IMR-90 (cell line): ENCODE results near the gene PRMT1. TPM values are rescaled to one million over a fixed set of nuclear protein-coding genes. Genes with fewer than 3 reads are reported as not detected.

Source experiments
- ATAC-seq: fragments of 200-7000 bp; cut with Tn5 transposase; 2 replicates; pipeline ENCODE4 v1.9.1; 2020; ENCODE audit warnings: low read depth, mild to moderate bottlenecking, moderate library complexity
- BruUV-seq: library from RNA; stranded (reverse); fragments of 400-500 nt; replicated peaks from 2 replicates; lab custom pipeline; 2021; lab: Mats Ljungman, UMichigan
- CTCF ChIA-PET: fragments of 300-600 bp; formaldehyde crosslinking; extraction: SDS; loops from one replicate; lab custom pipeline; 2021; ENCODE audit warnings: antibody characterized with exemption; lab: Yijun Ruan, JAX
- POLR2A ChIA-PET: fragments of 300-600 bp; sonication (Branson Sonifier 250); formaldehyde crosslinking; loops from one replicate; lab custom pipeline; 2022; ENCODE audit warnings: antibody characterized with exemption; ENCODE audit not compliant: unreplicated experiment; lab: Charles Lee
- DNase-seq: peaks from one replicate; pipeline ENCODE4 v3.0.0; 2013
- H2AFZ ChIP-seq: replicated peaks from 2 replicates; pipeline ENCODE3; 2013; ENCODE audit warnings: low read length, mild to moderate bottlenecking; ENCODE audit not compliant: poor library complexity
- H2AK5ac ChIP-seq: 2 replicates; pipeline ENCODE4 v1.6.1; 2013; ENCODE audit warnings: low read depth, low read length, inconsistent platforms
- H2AK9ac ChIP-seq: replicated peaks from 2 replicates; pipeline ENCODE3; 2013; ENCODE audit warnings: mild to moderate bottlenecking, low read depth, low read length, moderate library complexity; ENCODE audit not compliant: poor library complexity
- H2BK120ac ChIP-seq: 2 replicates; pipeline ENCODE4 v1.6.1; 2013; ENCODE audit warnings: low read depth, low read length, inconsistent platforms
- H2BK15ac ChIP-seq: 3 replicates; pipeline ENCODE4 v1.6.1; 2013; ENCODE audit warnings: low read depth, low read length, inconsistent platforms
- H2BK20ac ChIP-seq: 2 replicates; pipeline ENCODE4 v1.6.1; 2013; ENCODE audit warnings: low read depth, mild to moderate bottlenecking, inconsistent platforms, low read length, moderate library complexity
- H2BK5ac ChIP-seq: 2 replicates; pipeline ENCODE4 v1.6.1; 2013; ENCODE audit warnings: mild to moderate bottlenecking, low read depth, low read length, inconsistent platforms; ENCODE audit not compliant: poor library complexity, severe bottlenecking
- H3K14ac ChIP-seq: replicated peaks from 2 replicates; pipeline ENCODE4 v1.6.1; 2013; ENCODE audit warnings: low read depth, low read length, inconsistent platforms
- H3K18ac ChIP-seq: 2 replicates; pipeline ENCODE4 v1.6.1; 2013; ENCODE audit warnings: low read depth, low read length, control low read depth
- H3K23ac ChIP-seq: 2 replicates; pipeline ENCODE4 v1.6.1; 2013; ENCODE audit warnings: low read depth, low read length, inconsistent platforms
- H3K27ac ChIP-seq: 2 replicates; pipeline ENCODE4 v1.5.1; 2013; ENCODE audit warnings: mild to moderate bottlenecking, control low read depth, low read length; ENCODE audit not compliant: insufficient read depth
- H3K27me3 ChIP-seq: 2 replicates; pipeline ENCODE4 v1.6.1; 2013; ENCODE audit warnings: low read length; ENCODE audit not compliant: control insufficient read depth, insufficient read depth
- H3K36me3 ChIP-seq: 2 replicates; pipeline ENCODE4 v1.6.1; 2013; ENCODE audit warnings: low read length, mixed read lengths; ENCODE audit not compliant: control insufficient read depth, insufficient read depth
- H3K4ac ChIP-seq: 2 replicates; pipeline ENCODE4 v1.6.1; 2013; ENCODE audit warnings: low read depth, low read length, inconsistent platforms
- H3K4me1 ChIP-seq: 2 replicates; pipeline ENCODE4 v1.6.1; 2013; ENCODE audit warnings: low read length, mixed read lengths; ENCODE audit not compliant: control insufficient read depth, insufficient read depth
- H3K4me2 ChIP-seq: 2 replicates; pipeline ENCODE4 v1.6.1; 2013; ENCODE audit warnings: low read depth, mild to moderate bottlenecking, control low read depth, low read length, moderate library complexity
- H3K4me3 ChIP-seq: 2 replicates; pipeline ENCODE4 v1.5.1; 2013; ENCODE audit warnings: low read depth, mild to moderate bottlenecking, control low read depth, low read length, moderate library complexity; ENCODE audit not compliant: insufficient read depth
- H3K56ac ChIP-seq: 2 replicates; pipeline ENCODE4 v1.6.1; 2013; ENCODE audit warnings: low read length, inconsistent platforms; ENCODE audit not compliant: insufficient read depth; ENCODE audit errors: extremely low read depth
- H3K79me1 ChIP-seq, 2 experiments: 2 replicates each; pipeline ENCODE4 v1.6.1; 2013; ENCODE audit warnings: low read length in 2 of 2, inconsistent platforms in 1 of 2, low read depth in 1 of 2
- H3K9ac ChIP-seq: 2 replicates; pipeline ENCODE4 v1.6.1; 2013; ENCODE audit warnings: low read depth, low read length, control low read depth
- H3K9me1 ChIP-seq: 2 replicates; pipeline ENCODE4 v1.6.1; 2013; ENCODE audit warnings: low read length, inconsistent platforms; ENCODE audit not compliant: insufficient read depth
- H3K9me3 ChIP-seq: 2 replicates; pipeline ENCODE4 v1.6.1; 2013; ENCODE audit warnings: low read length; ENCODE audit not compliant: control insufficient read depth, insufficient read depth
- H4K20me1 ChIP-seq: 2 replicates; pipeline ENCODE4 v1.6.1; 2013; ENCODE audit warnings: low read length, inconsistent platforms; ENCODE audit not compliant: insufficient read depth
- H4K5ac ChIP-seq: 2 replicates; pipeline ENCODE4 v1.6.1; 2013; ENCODE audit warnings: mild to moderate bottlenecking, low read depth, low read length, control low read depth
- H4K8ac ChIP-seq, 2 experiments: 2 replicates each; pipeline ENCODE4 v1.6.1; 2013; ENCODE audit warnings: low read depth in 2 of 2, low read length in 2 of 2, control low read depth in 1 of 2, inconsistent platforms in 1 of 2
- H4K91ac ChIP-seq: 2 replicates; pipeline ENCODE4 v1.6.1; 2013; ENCODE audit warnings: low read depth, low read length, inconsistent platforms; ENCODE audit not compliant: insufficient read depth
- BHLHE40 ChIP-seq: fragments of 150-350 bp; IDR thresholded peaks from 2 replicates; pipeline ENCODE4 v1.6.1; 2016; ENCODE audit warnings: mild to moderate bottlenecking, low read depth, low read length
- CHD1 ChIP-seq: IDR thresholded peaks from 2 replicates; pipeline ENCODE4 v1.6.1; 2012; ENCODE audit warnings: low read depth, low read length, improper control_type of control experiment
- ELK1 ChIP-seq: fragments of 150-350 bp; IDR thresholded peaks from 2 replicates; pipeline ENCODE4 v1.6.1; 2016; ENCODE audit warnings: low read depth, mild to moderate bottlenecking, low read length, moderate library complexity, borderline replicate concordance
- FOS ChIP-seq: fragments of 150-350 bp; IDR thresholded peaks from 2 replicates; pipeline ENCODE4 v1.6.1; 2016; ENCODE audit warnings: low read depth, low read length
- MAFK ChIP-seq: IDR thresholded peaks from 2 replicates; pipeline ENCODE4 v1.6.1; 2012; ENCODE audit warnings: low read depth, low read length, improper control_type of control experiment
- MAZ ChIP-seq: IDR thresholded peaks from 2 replicates; pipeline ENCODE4 v1.6.1; 2012; ENCODE audit warnings: low read depth, mild to moderate bottlenecking, low read length, improper control_type of control experiment, moderate library complexity, borderline replicate concordance
- MXI1 ChIP-seq: IDR thresholded peaks from 2 replicates; pipeline ENCODE4 v1.6.1; 2012; ENCODE audit warnings: low read depth, mild to moderate bottlenecking, low read length, moderate library complexity, borderline replicate concordance
- NFE2L2 ChIP-seq: fragments of 150-350 bp; IDR thresholded peaks from 2 replicates; pipeline ENCODE4 v1.6.1; 2016; ENCODE audit warnings: low read depth, mild to moderate bottlenecking, low read length
- POLR2A ChIP-seq: IDR thresholded peaks from 2 replicates; pipeline ENCODE4 v1.6.1; 2012; ENCODE audit warnings: mild to moderate bottlenecking, low read depth, low read length
- RAD21 ChIP-seq: IDR thresholded peaks from 2 replicates; pipeline ENCODE4 v1.6.1; 2012; ENCODE audit warnings: low read length, improper control_type of control experiment
- RCOR1 ChIP-seq: IDR thresholded peaks from 2 replicates; pipeline ENCODE4 v1.6.1; 2012; ENCODE audit warnings: mild to moderate bottlenecking, low read length, improper control_type of control experiment; ENCODE audit not compliant: insufficient replicate concordance
- RFX5 ChIP-seq: IDR thresholded peaks from 2 replicates; pipeline ENCODE4 v1.8.0; 2012; ENCODE audit warnings: low read depth, mild to moderate bottlenecking, low read length, moderate library complexity
- SMC3 ChIP-seq: fragments of 150-350 bp; IDR thresholded peaks from 2 replicates; pipeline ENCODE4 v1.6.1; 2016; ENCODE audit warnings: low read depth, mild to moderate bottlenecking, antibody characterized with exemption, low read length, moderate library complexity
- USF2 ChIP-seq: fragments of 150-350 bp; IDR thresholded peaks from 2 replicates; pipeline ENCODE4 v1.6.1; 2017; ENCODE audit warnings: mild to moderate bottlenecking, antibody characterized with exemption, low read length, low read depth
- WGBS, 2 experiments: methylation state at CpG; one replicate each; pipeline versions ENCODE4 v1.1.5 to v1.1.7; 2013; ENCODE audit warnings: missing lambda C conversion rate in 2 of 2; ENCODE audit not compliant: insufficient read length in 1 of 2; ENCODE audit errors: extremely low coverage in 2 of 2; 5-methylcytosine and 5-hydroxymethylcytosine counted together
- dilution Hi-C: fragments of 300-500 bp; cut with HindIII; formaldehyde crosslinking; loops from one replicate; pipeline ENCODE4 v1.14.3; 2018; ENCODE audit warnings: low sequenced_read_pairs; ENCODE audit not compliant: unreplicated experiment
- in situ Hi-C: fragments of 300-500 bp; cut with MboI; formaldehyde crosslinking; loops from 3 replicates; pipeline ENCODE4 v1.14.3; 2019; ENCODE audit warnings: low sequenced_read_pairs, inconsistent platforms, mixed read lengths
- intact Hi-C: fragments of 100-400 bp; cut with micrococcal nuclease; formaldehyde crosslinking; loops from 2 replicates; pipeline ENCODE4 v1.10.0; 2022
- polyA plus RNA-seq, 3 experiments: library from polyadenylated mRNA; depleted of rRNA; stranded (reverse); fragments of >200 nt; gene quantifications; 2 replicates each; pipeline ENCODE4 v1.2.3, GENCODE V29; 2012; ENCODE audit warnings: low replicate concordance in 1 of 3
- total RNA-seq: library from RNA; depleted of rRNA; stranded (reverse); fragments of >200 nt; gene quantifications from 2 replicates; pipeline ENCODE4 v1.2.3, GENCODE V29; 2012

The PRMT1 gene
- total and polyA plus RNA-seq, 2 of the 4 experiments (the other 2 are of a cell fraction): 497 to 840 TPM

- H3K56ac ChIP-seq: no peak overlapping the region
- H3K36me3 ChIP-seq: peaks cover 20% of the 10 kb centered on the region
- no peaks in the 10 kb centered on the region for H4K20me1 ChIP-seq
- WGBS, 2 experiments: 88% methylated on average over 5 of the region's 7 CpGs; no CpG with 5 or more reads in 1 of the 2 experiments
- H3K4me3 ChIP-seq: no peak overlapping the region
- no peaks in the 10 kb centered on the region for H3K9me3 ChIP-seq
- dilution Hi-C loops (no loop called here), intact Hi-C loops (no loop called here), in situ Hi-C loops (no loop called here)
- H3K27me3 ChIP-seq: no peaks in the 10 kb centered on the region
- CTCF ChIA-PET: no interaction called here
- ATAC-seq (no peak), DNase-seq (no peak)
- H2AFZ ChIP-seq: no peak overlapping the region
- no peak for TF ChIP-seq RFX5
- TF ChIP-seq CHD1: no peak
- no peak for TF ChIP-seq ELK1
- no peak for TF ChIP-seq NFE2L2
- no peak for TF ChIP-seq MAZ
- no peak for TF ChIP-seq RAD21
- no peak for TF ChIP-seq BHLHE40
- no peak for TF ChIP-seq MXI1
- TF ChIP-seq FOS: no peak
- no peak for TF ChIP-seq MAFK
- TF ChIP-seq RCOR1: no peak
- TF ChIP-seq SMC3: no peak
- no peak for TF ChIP-seq USF2
- TF ChIP-seq POLR2A: no peak
- H4K91ac ChIP-seq: no peak overlapping the region
- H3K27ac ChIP-seq: no peak overlapping the region
- H2BK15ac ChIP-seq: no peak overlapping the region
- H2BK20ac ChIP-seq: no peak overlapping the region
- 0 out of 2 replicates have a peak, but pooled peaks cover 3% of the 10 kb centered on the region for H3K9me1 ChIP-seq
- H3K9ac ChIP-seq: no peak overlapping the region
- no TSS peak for BruUV-seq
- H4K8ac ChIP-seq: no peak overlapping the region
- no peak overlapping the region for H2BK5ac ChIP-seq
- H3K18ac ChIP-seq: no peak overlapping the region
- H2BK120ac ChIP-seq: no peak overlapping the region
- no peak overlapping the region for H3K14ac ChIP-seq
- H3K79me1 ChIP-seq: peaks cover 2 to 12% of the 10 kb centered on the region in 2 experiments; a peak in 3 of 4 replicates
- H2AK9ac ChIP-seq: no peak overlapping the region
- H3K4me1 ChIP-seq: peaks cover 2% of the 10 kb centered on the region; the same call in 1 of the 2 replicates
- POLR2A ChIA-PET: no interaction called here
- no peak overlapping the region for H4K5ac ChIP-seq
- H3K23ac ChIP-seq: no peak overlapping the region
- H2AK5ac ChIP-seq: no peak overlapping the region
- no peak overlapping the region for H3K4ac ChIP-seq
- H3K4me2 ChIP-seq: no peak overlapping the region
These were observed 19.8 kb downstream of the PRMT1 start for GRCh38 chr19:49696865-49697264.
